HCT116 (cell line): Measurements from ENCODE around the gene AKR1A1. TPM values are rescaled to one million over a fixed set of nuclear protein-coding genes. Genes with fewer than 3 reads are reported as not detected.

Experiments used
- ATAC-seq: fragments of 200-7000 bp; cut with Tn5 transposase; 2 replicates; pipeline ENCODE4 v1.9.1; 2020; ENCODE audit warnings: mild to moderate bottlenecking, moderate library complexity
- BruUV-seq: library from RNA; stranded (reverse); fragments of 400-500 nt; replicated peaks from 2 replicates; lab custom pipeline; 2021; lab: Mats Ljungman, UMichigan
- CTCF ChIA-PET: fragments of 300-600 bp; sonication (Branson Sonifier 250); formaldehyde crosslinking; loops from one replicate; lab custom pipeline; 2021; ENCODE audit warnings: antibody characterized with exemption; lab: Charles Lee
- POLR2A ChIA-PET: fragments of 300-600, 350-600 bp; sonication (Branson Sonifier 250); formaldehyde crosslinking; loops from one replicate; lab custom pipeline; 2021; ENCODE audit warnings: antibody characterized with exemption; lab: Charles Lee
- RAD21 ChIA-PET, 2 experiments: fragments of 300-600 bp; sonication (Branson Sonifier 250); formaldehyde crosslinking; loops; one replicate each; lab custom pipeline; 2023; ENCODE audit warnings: low total read pairs in 2 of 2; ENCODE audit not compliant: uncharacterized antibody in 2 of 2, unreplicated experiment in 2 of 2, low non-redundant PET in 1 of 2; lab: Charles Lee
- DNase-seq: peaks from one replicate; pipeline ENCODE4 v3.0.0-alpha.2; 2010; ENCODE audit warnings: low read depth, low spot score
- H2AFZ ChIP-seq: fragments of 200-600 bp; shearing (Covaris generic), sonication (generic); 2 replicates; pipeline ENCODE4 v1.6.1; 2017; ENCODE audit warnings: low read depth, mixed run types, mixed read lengths, antibody characterized with exemption, low read length; ENCODE audit not compliant: poor library complexity, severe bottlenecking
- H3K27ac ChIP-seq: 2 replicates; pipeline ENCODE4 v1.5.1; 2012; ENCODE audit warnings: low read depth, low read length
- H3K27me3 ChIP-seq: fragments of 200-600 bp; sonication (generic); 2 replicates; pipeline ENCODE4 v1.6.1; 2016; ENCODE audit warnings: mixed run types, low read length, mixed read lengths; ENCODE audit not compliant: insufficient read depth
- H3K36me3 ChIP-seq, 2 experiments: fragments of 200-500 bp in 1 of 2; fragments of 200-600 bp in 1 of 2; sonication (Bioruptor generic) in 1 of 2; sonication (generic) in 1 of 2; 2 replicates each; pipeline versions ENCODE4 v1.5.1 to v1.6.1; 2014 to 2016; ENCODE audit warnings: low read length in 2 of 2, inconsistent platforms in 1 of 2, mixed read lengths in 1 of 2, mixed run types in 1 of 2; ENCODE audit not compliant: insufficient read depth in 2 of 2, control insufficient read depth in 1 of 2
- H3K4me1 ChIP-seq, 2 experiments: fragments of 200-600 bp in 1 of 2; sonication (generic) in 1 of 2; 2 replicates each; pipeline versions ENCODE4 v1.5.1 to v1.6.1; 2012 to 2017; ENCODE audit warnings: low read length in 2 of 2, inconsistent platforms in 1 of 2, mild to moderate bottlenecking in 1 of 2, mixed read lengths in 1 of 2, mixed run types in 1 of 2, moderate library complexity in 1 of 2; ENCODE audit not compliant: insufficient read depth in 2 of 2, control insufficient read depth in 1 of 2
- H3K4me2 ChIP-seq: fragments of 200-600 bp; sonication (generic); 2 replicates; pipeline ENCODE4 v1.6.1; 2017; ENCODE audit warnings: mixed run types, low read length, mixed read lengths
- H3K4me3 ChIP-seq, 2 experiments: fragments of 200-600 bp in 1 of 2; sonication (generic) in 1 of 2; replicated peaks in 1 of 2; 2 replicates each; pipeline ENCODE4 v1.5.1; 2011 to 2016; ENCODE audit warnings: low read length in 2 of 2, control low read depth in 1 of 2, low read depth in 1 of 2, mild to moderate bottlenecking in 1 of 2, mixed read lengths in 1 of 2, mixed run types in 1 of 2
- H3K79me2 ChIP-seq: fragments of 200-600 bp; sonication (generic); 2 replicates; pipeline ENCODE4 v1.6.1; 2017; ENCODE audit warnings: mild to moderate bottlenecking, mixed run types, low read length, moderate library complexity, mixed read lengths; ENCODE audit not compliant: insufficient read depth
- H3K9ac ChIP-seq: fragments of 200-600 bp; sonication (generic); 2 replicates; pipeline ENCODE4 v1.6.1; 2016; ENCODE audit warnings: low read length, mixed read lengths
- H3K9me2 ChIP-seq: fragments of 200-600 bp; sonication (generic), shearing (Covaris generic); 2 replicates; pipeline ENCODE4 v1.6.1; 2017; ENCODE audit warnings: mixed run types, mild to moderate bottlenecking, moderate library complexity; ENCODE audit not compliant: insufficient read depth
- H3K9me3 ChIP-seq, 2 experiments: fragments of 200-500 bp in 1 of 2; fragments of 200-600 bp in 1 of 2; sonication (Bioruptor generic) in 1 of 2; sonication (generic) in 1 of 2; 2 replicates each; pipeline ENCODE4 v1.6.1; 2014 to 2017; ENCODE audit warnings: low read length in 2 of 2, mixed read lengths in 2 of 2, inconsistent platforms in 1 of 2, low read depth in 1 of 2, mild to moderate bottlenecking in 1 of 2, mixed run types in 1 of 2, moderate library complexity in 1 of 2; ENCODE audit not compliant: control insufficient read depth in 1 of 2, insufficient read depth in 1 of 2
- H4K20me1 ChIP-seq: fragments of 200-600 bp; sonication (generic), shearing (Covaris generic); 2 replicates; pipeline ENCODE4 v1.6.1; 2017; ENCODE audit warnings: mixed run types, mild to moderate bottlenecking, moderate library complexity; ENCODE audit not compliant: insufficient read depth
- EGR1 ChIP-seq: IDR thresholded peaks from 2 replicates; pipeline ENCODE4 v1.6.1; 2012; ENCODE audit warnings: low read depth
- EZH2 ChIP-seq: fragments of 200-600 bp; sonication (generic); IDR thresholded peaks from 2 replicates; pipeline ENCODE4 v1.6.1; 2017; ENCODE audit warnings: antibody characterized with exemption, mixed run types
- EZH2phosphoT487 ChIP-seq: fragments of 200-600 bp; IDR thresholded peaks from 2 replicates; pipeline ENCODE4 v1.6.1; 2018; ENCODE audit warnings: antibody characterized with exemption, borderline replicate concordance
- FOSL1 ChIP-seq: IDR thresholded peaks from 2 replicates; pipeline ENCODE4 v1.6.1; 2012; ENCODE audit warnings: low read depth
- POLR2A ChIP-seq: IDR thresholded peaks from 2 replicates; pipeline ENCODE4 v1.7.0; 2011; ENCODE audit warnings: borderline replicate concordance; ENCODE audit not compliant: insufficient read depth, insufficient read length; ENCODE audit errors: extremely low read depth
- POLR2AphosphoS5 ChIP-seq: IDR thresholded peaks from 2 replicates; pipeline ENCODE4 v1.6.1; 2011; ENCODE audit warnings: mild to moderate bottlenecking, low read depth, low read length, moderate library complexity
- SP1 ChIP-seq: IDR thresholded peaks from 2 replicates; pipeline ENCODE4 v1.6.1; 2012; ENCODE audit warnings: low read depth
- TCF7L2 ChIP-seq: IDR thresholded peaks from 2 replicates; pipeline ENCODE4 v1.7.0; 2011; ENCODE audit warnings: borderline replicate concordance, inconsistent platforms; ENCODE audit not compliant: insufficient read depth, insufficient read length; ENCODE audit errors: extremely low read depth
- YY1 ChIP-seq: IDR thresholded peaks from 2 replicates; pipeline ENCODE4 v1.6.1; 2011; ENCODE audit warnings: low read length, low read depth, moderate library complexity, mild to moderate bottlenecking; ENCODE audit not compliant: insufficient replicate concordance; ENCODE audit errors: extremely low read depth
- ZNF274 ChIP-seq: fragments of 200-500 bp; sonication (Bioruptor generic); IDR thresholded peaks from 2 replicates; pipeline ENCODE4 v1.6.1; 2014; ENCODE audit warnings: mild to moderate bottlenecking, low read depth, low read length, inconsistent platforms
- intact Hi-C: fragments of 100-400 bp; cut with micrococcal nuclease; formaldehyde crosslinking; loops from 2 replicates; pipeline ENCODE4 v1.10.0; 2022
- total RNA-seq: library from RNA; stranded (reverse); gene quantifications from one replicate; pipeline ENCODE4 v1.2.1, GENCODE V29; 2021; ENCODE audit not compliant: unreplicated experiment
- TF ChIP-seq, protein P1 (sequence below): IDR thresholded peaks from 2 replicates; pipeline ENCODE4 v1.6.1; 2012

Gene AKR1A1
- total RNA-seq, 1 experiment from 2014 or later = 199 TPM

DNA sequence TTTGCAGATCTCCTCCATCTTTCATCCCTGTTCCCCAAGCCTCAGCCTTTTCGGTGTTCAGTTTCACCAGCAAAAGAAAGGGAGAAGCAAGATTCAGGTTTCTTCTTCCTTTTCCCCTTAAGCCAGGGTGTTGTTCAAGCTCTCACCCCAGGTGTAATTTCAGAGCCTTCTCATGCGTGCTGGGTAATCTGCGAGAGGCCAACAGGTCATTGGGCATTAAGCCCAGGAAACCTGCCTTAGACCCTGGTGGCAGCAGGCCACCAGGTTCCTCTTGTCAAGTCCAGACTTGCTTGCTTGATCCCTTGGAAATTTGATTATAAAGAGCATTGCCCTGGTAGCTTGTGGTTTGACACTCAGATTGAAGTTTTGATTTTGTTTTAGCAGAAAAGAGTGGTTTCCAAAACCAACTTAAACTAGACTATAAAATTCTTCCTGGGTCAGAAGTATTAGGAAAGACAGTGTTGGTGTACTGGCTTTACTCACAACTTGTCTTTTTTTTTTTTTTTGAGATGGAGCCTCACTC lies 6.9 kb downstream of the AKR1A1 start:
- H3K36me3 ChIP-seq = peaks cover 4 to 23% of the 10 kb centered on the region in 2 experiments; a peak in 3 of 4 replicates
- RAD21 ChIA-PET = no interaction called here
- no TSS peak for BruUV-seq

DNA sequence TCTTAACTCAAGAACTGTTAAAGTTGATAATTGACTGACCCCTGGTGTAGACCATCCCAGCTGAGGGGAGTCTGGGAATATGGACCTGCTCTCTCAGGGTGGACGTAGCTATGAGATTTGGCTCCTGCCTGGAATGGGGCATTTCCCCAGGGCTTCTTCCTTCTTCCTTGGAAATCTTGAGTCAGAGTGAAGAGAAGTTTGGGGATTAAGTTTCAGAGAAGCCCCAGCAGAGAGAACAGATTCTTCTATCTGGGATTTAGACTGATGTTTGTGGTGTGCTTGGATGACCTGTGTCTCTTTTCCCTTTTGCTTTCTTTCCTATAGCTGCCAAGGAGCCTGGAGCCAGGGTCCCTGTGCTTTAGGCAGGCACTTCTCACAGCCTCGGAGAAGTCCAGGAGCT lies 13.2 kb downstream of the AKR1A1 start:
- no peak for DNase-seq
- ATAC-seq = no peak
- CTCF ChIA-PET = no interaction called here
- Histone ChIP-seq H3K27ac (no peak overlapping the region), H3K4me1 (no peaks in the 10 kb centered on the region), H4K20me1 (no peaks in the 10 kb centered on the region), H3K9ac (no peak overlapping the region), H2AFZ (no peak overlapping the region), H3K9me2 (no peaks in the 10 kb centered on the region), H3K4me3 (no peak overlapping the region), H3K36me3 (peaks cover 17 to 39% of the 10 kb centered on the region in 2 experiments), H3K79me2 (peaks cover 36% of the 10 kb centered on the region), H3K27me3 (no peaks in the 10 kb centered on the region), H3K9me3 (no peaks in the 10 kb centered on the region), H3K4me2 (no peak overlapping the region)
- POLR2A ChIA-PET = interaction anchor here (0.6 to 0.9 kb wide), 2 partner anchors 15 to 42 kb away, joined by 4 read pairs; partner anchors contain the start of gene PRDX1
- intact Hi-C loops = no loop called here
- BruUV-seq = no TSS peak
- RAD21 ChIA-PET = no interaction called here
- TF ChIP-seq POLR2AphosphoS5 (no peak), FOSL1 (no peak)

More for the DNA sequence above, 6.9 kb downstream of the AKR1A1 start:
- CTCF ChIA-PET = interaction anchor here (0.9 kb wide), 1 partner anchor 11 kb away, joined by 3 read pairs; no protein-coding TSS in a partner anchor
- DNase-seq (no peak), ATAC-seq (peak; percentile 47)
- peak overlapping the region; percentile 31; the same call in 1 of the 2 replicates for H3K4me2 ChIP-seq
- intact Hi-C loops = no loop called here
- H3K9me2 ChIP-seq = no peaks in the 10 kb centered on the region
- POLR2A ChIA-PET = interaction anchor here (1.0 to 1.3 kb wide), 3 partner anchors 36 to 39 kb away, joined by 3 to 5 read pairs (median 4); partner anchors contain the start of gene PRDX1
- no peak overlapping the region for H2AFZ ChIP-seq
- H3K27ac ChIP-seq = peak overlapping the region; percentile 32
- no peaks in the 10 kb centered on the region for H4K20me1 ChIP-seq
- no peaks in the 10 kb centered on the region for H3K27me3 ChIP-seq
- TF ChIP-seq, protein P1, sequence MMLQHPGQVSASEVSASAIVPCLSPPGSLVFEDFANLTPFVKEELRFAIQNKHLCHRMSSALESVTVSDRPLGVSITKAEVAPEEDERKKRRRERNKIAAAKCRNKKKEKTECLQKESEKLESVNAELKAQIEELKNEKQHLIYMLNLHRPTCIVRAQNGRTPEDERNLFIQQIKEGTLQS = no peak
- TF ChIP-seq EGR1 (no peak), TCF7L2 (no peak), POLR2A (no peak), YY1 (no peak), SP1 (no peak), EZH2 (no peak), ZNF274 (no peak), EZH2phosphoT487 (no peak)
- H3K9me3 ChIP-seq = no peaks in the 10 kb centered on the region
- no peak overlapping the region for H3K4me3 ChIP-seq
- no peak overlapping the region; the same call in 1 of the 2 replicates for H3K9ac ChIP-seq
- peaks cover 16 to 25% of the 10 kb centered on the region in 2 experiments for H3K4me1 ChIP-seq
- H3K79me2 ChIP-seq = peaks cover 46% of the 10 kb centered on the region
